HUDEP-2 (cell line): ENCODE data around the gene SRGN.
"Not testable (repeated sequence)": the region's sequence is repeated elsewhere in the genome, so short reads cannot be mapped to it uniquely, and the experiment has no call there.

Experiments
- DNase-seq, 76 experiments: peaks; one replicate each; lab custom pipeline; 2025; ENCODE audit not compliant: unreplicated experiment in 76 of 76; lab: John Stamatoyannopoulos, UW

Gene SRGN

DNA sequence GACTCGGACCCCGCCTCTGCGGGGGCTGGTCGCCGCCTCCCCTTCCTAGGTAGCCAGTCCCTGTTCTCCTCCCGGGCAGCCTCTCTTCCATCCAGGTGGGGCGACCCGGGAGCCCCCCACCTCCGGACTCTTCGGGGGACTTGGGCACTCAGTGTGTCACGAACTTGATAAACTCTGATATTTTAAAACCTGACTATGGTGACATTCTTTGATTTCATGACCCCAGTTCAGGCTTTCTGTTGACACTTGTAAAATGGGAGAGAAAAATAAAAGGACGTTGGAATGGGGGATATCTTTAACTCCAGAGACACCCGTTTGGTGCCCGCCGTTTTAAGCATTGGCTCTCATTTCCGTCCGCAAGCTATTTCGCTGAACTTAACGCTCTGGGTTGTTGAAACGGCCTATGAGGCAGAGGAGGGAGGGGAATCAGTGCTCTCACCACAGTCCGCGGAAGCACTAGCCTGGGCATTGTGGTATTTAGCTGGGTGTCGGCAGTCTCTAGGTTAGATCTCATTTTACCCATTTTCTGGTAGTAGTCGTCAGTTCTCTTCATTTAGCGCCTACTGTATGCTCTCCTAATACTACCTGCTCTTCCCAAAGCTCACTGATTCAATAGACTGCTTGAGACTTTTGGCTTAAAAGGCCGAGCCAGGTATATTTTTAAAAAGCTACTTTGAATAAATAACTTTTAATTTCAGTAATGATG is 36.8 kb downstream of the SRGN start:
- DNase-seq, result peak in 65 of 76 experiments; percentile 5 to 69 (median 44)

DNA sequence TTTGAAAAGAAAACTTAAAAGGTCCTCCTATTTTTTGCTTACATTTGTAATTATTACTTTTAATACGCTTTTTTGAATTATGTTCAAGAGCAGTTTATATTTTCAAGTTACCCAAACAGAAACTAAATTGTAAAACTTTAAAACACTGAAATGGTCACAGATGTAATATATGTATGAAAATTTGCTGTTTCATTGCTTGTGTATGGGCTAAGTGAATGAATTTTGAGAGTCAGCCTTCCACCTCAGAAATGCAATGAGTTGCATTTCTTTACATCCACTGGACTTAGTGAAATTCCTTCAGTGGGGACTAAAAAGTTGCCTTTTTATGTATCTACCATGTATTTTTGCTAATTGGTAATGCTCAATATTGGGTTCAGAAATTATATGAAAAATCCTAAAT is 37.7 kb downstream of the SRGN start:
- DNase-seq, result no peak

DNA sequence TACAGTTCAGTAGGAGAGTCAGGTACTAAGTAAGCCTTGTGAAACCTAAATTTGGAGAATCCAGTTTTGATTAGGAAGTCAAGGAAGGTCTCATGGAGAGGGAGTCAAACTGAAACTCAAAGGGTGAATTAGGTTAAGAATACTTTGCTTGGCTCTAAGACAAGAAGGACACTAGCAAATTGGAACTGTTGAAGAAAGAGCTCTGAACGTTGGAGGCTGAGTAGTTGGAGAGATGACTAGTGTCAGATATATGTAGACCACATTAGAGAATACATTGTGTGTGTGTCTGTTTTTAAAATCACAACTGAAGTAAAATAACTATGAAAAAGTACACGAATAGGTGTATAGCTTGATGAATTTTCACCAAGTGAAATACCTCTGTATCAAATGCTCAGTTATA is 42.3 kb downstream of the SRGN start:
- DNase-seq, result no peak

- no peak for DNase-seq
Measured at GRCh38 chr10:69139961-69140360, 52.1 kb downstream of the SRGN start.

DNA sequence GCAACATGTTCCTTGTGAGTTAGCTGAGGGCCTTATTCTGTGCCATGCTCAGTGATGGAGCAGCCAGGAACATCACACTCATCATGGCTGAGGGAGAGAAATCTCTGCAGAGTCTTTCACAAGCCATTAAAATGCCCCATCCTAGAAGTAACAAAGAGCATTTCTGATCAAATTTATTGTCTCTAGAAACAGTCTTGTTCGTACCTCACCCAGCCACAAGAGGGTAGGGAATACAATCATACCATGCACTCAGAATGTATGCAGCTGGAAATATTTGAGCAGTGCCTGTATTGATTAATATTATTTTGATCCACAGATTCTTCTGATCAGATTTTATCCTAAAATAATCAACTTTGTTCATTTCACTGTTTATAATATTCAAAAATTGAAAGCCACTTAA is 53.4 kb downstream of the SRGN start:
- no peak for DNase-seq

GRCh38 chr10:69142074-69142473 is 54.2 kb downstream of the SRGN start:
- DNase-seq, result not testable (repeated sequence)

- no peak for DNase-seq
Measured at GRCh38 chr10:69142983-69143382, 55.1 kb downstream of the SRGN start.

- no peak for DNase-seq
Measured at GRCh38 chr10:69145329-69145728, 57.4 kb downstream of the SRGN start.

- DNase-seq, result no peak
Measured at GRCh38 chr10:69145864-69146263, 58.0 kb downstream of the SRGN start.

GRCh38 chr10:69146759-69147158 is 58.9 kb downstream of the SRGN start:
- DNase-seq, result no peak

- DNase-seq, result no peak
Measured at GRCh38 chr10:69151984-69152383, 64.1 kb downstream of the SRGN start.

GRCh38 chr10:69153227-69153626 is 65.3 kb downstream of the SRGN start:
- no peak for DNase-seq
